ENCODE data around the gene TUBA1B. TPM values are rescaled to one million over a fixed set of nuclear protein-coding genes. Genes with fewer than 3 reads are reported as not detected.
"Not testable (repeated sequence)": the region's sequence is repeated elsewhere in the genome, so short reads cannot be mapped to it uniquely, and the experiment has no call there.

The TUBA1B gene
- total RNA-seq, 1 experiment from 2014 or later = 1,976 TPM

DNA sequence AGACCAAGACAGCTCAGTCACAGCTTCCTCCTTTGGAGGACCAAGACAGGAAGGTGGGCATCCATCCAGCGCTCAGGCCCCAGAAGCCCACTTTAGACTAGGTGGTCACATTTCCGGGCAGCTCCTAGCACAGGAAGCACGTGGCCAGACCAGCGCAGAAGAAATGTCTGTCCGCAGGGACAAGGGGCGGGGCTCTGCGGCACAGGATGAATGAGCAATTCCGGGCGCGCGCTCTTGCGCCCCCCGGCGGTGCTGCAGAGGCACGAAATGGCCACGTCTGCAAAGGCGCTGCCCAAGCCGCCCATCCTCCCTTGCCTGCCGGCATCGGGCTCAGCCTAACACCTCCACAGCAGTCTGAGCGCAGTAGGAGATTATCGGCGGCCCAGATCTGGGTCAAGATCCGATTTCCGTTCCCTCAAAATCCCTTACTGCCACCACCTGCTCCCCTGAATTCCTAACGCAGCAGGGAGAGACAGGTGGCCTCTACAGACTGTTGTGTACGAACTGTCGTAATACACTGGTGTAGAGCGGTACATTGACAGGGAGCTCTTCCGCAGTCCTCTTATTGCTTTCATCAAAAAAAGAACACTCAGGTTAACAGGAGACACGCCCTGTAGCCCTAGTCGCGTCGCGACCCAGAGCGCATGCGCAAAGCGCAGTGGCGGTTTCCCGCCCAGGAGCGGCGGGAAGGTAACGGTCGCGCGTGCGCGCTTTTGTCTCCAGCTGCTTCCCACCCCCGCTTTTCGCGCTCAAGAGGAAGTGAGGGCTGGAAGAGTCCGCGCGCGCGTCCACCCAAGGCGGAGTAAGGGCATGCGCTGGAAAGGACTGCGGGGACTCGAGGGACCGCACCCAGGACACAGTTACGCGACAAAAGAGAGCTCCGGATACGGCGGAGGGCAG, 794 bp downstream of the TUBA1B start:
- peak; percentile 96 for DNase-seq (ENCODE audit: low read depth, low spot score)
- in situ Hi-C loops (cut with HindIII; ENCODE audit: low pct_unique_long_range_greater_than_20kb, low sequenced_read_pairs) = no loop called here

DNA sequence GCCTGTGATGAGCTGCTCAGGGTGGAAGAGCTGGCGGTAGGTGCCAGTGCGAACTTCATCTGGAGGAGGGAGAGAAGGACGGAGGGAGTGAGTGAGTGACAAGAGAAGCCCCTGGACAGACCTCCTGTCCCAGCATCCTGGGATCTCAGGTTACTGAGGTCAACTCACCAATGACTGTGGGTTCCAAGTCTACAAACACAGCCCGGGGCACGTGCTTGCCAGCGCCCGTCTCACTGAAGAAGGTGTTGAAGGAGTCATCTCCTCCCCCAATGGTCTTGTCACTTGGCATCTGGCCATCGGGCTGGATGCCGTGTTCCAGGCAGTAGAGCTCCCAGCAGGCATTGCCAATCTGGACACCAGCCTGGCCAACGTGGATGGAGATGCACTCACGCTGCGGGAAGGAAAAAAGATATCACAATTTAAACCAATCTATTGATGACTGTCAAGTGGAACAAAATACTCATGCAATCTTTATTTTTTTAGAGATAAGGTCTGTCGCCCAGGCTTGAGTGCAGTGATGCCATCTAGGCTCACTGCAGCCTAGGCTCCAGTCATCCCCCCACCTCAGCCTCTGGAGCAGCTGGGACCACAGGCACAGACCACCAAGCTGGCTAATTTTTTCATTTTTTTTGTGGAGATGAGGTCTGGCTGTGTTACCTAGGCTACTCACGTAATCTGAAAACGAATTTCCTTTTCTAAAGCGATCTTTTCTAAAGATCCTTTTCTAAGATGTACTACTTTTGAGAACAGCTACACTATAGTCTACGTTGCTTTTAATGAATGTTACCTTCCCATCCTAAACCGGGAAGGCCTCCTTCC, 1.7 kb downstream of the TUBA1B start:
- no peak for DNase-seq (ENCODE audit: low read depth, low spot score)
- in situ Hi-C loops (cut with HindIII; ENCODE audit: low pct_unique_long_range_greater_than_20kb, low sequenced_read_pairs) = no loop called here

DNA sequence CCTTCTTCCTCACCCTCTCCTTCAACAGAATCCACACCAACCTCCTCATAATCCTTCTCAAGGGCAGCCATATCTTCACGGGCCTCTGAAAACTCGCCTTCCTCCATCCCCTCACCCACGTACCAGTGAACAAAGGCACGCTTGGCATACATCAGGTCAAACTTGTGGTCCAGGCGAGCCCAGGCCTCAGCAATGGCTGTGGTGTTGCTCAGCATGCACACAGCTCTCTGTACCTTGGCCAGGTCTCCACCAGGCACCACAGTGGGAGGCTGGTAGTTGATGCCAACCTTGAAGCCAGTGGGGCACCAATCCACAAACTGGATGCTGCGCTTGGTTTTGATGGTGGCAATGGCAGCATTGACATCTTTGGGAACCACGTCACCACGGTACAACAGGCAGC, 3.2 kb downstream of the TUBA1B start:
- in situ Hi-C loops (cut with HindIII; ENCODE audit: low pct_unique_long_range_greater_than_20kb, low sequenced_read_pairs); DNase-seq (ENCODE audit: low read depth, low spot score): not testable (repeated sequence)

DNA sequence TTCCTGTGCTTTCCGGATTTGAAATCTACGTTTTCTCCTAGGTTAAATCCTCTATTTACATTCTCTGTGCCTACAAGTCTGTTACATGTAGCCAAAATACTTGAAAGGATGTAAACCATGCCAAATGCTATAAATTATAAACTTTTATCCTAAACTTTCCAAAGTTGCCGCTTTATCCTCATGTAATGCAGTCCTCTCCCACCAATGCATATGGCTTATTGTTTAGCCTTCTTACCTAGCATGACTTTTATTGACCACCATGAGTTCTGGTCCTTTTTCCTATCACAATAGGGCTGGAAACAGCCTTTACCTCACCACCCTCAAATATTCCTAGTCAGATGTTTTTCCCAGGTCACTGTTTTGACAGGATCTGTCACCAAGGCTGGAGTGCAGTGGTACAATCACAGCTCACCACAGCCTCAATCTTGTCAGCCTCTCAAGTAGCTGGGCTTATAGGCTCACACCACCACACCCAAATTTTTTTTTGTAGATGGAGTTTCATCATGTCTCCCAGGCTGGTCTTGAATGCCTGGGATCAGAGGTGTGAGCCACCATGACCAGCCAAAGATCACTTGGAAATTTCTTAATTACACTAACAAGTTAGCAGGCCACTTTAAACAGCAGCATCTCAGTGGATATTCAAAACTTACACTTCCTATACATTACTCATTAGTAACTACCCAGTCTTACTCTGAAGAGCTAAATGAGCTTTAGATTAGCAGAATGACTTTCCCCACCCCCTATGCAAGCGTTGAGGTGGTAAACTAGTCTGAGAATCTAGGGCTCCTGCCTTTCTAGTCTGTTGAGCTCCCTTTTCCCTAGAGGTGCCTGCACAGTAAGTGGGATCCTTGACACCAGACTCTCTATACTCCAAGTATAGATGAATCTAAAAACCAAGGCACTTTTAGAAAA, 4.1 kb downstream of the TUBA1B start:
- in situ Hi-C loops (cut with HindIII; ENCODE audit: low pct_unique_long_range_greater_than_20kb, low sequenced_read_pairs) = no loop called here
- peak; percentile 26 for DNase-seq (ENCODE audit: low read depth, low spot score)

DNA sequence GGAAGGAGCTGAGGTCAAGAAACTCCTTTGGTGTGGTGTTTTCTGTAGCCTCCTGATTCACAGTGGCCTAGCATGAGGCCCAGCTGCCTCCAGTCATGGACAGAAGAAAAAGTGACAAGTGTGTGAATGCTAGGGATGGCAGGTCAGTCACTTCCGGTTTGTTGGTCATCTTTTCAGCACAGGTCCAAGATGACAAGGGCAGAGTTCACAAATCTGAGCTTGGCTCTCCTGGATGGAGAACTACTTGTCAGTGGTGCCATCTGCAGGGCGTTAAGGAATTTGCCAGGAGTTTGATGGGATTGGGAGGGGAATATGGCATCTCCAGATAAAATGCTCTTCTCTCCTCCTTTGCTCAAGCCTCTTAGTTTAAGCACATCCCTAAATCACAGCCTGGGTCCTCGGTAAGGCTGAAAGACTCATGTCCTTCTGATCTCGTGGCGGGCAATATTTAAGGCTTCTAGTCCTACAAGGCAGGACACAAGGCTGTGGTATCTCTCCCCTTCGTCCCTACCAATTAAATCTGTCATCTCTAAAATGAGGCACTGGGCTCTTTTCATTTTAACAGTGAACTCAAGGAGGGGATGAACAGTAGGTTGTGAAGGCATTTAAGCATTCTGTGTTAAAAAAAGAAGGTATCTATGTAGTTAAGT, 10.0 kb downstream of the TUBA1B start:
- in situ Hi-C loops (cut with HindIII; ENCODE audit: low pct_unique_long_range_greater_than_20kb, low sequenced_read_pairs) = no loop called here
- peak; percentile 86 for DNase-seq (ENCODE audit: low read depth, low spot score)

DNA sequence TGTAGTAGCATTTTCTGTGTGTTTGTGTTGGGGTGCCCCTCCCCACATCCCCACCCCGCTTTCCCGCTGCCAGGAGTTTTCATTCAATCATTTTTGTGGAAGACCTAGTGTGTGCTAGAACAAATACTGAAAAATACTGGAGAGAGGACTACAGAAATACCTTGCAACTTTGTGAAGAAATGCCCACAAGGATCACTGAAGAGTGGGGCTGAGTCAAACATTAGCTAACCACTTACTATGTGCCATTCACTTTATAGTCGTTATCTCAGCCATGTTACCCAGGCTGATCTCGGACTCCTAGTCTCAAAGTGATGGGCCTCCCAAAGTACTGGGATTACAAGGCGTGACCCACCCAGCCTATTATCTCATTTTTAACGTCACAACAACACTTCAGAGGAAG, 20.0 kb downstream of the TUBA1B start:
- in situ Hi-C loops (cut with HindIII; ENCODE audit: low pct_unique_long_range_greater_than_20kb, low sequenced_read_pairs) = no loop called here
- DNase-seq (ENCODE audit: low read depth, low spot score) = no peak

DNA sequence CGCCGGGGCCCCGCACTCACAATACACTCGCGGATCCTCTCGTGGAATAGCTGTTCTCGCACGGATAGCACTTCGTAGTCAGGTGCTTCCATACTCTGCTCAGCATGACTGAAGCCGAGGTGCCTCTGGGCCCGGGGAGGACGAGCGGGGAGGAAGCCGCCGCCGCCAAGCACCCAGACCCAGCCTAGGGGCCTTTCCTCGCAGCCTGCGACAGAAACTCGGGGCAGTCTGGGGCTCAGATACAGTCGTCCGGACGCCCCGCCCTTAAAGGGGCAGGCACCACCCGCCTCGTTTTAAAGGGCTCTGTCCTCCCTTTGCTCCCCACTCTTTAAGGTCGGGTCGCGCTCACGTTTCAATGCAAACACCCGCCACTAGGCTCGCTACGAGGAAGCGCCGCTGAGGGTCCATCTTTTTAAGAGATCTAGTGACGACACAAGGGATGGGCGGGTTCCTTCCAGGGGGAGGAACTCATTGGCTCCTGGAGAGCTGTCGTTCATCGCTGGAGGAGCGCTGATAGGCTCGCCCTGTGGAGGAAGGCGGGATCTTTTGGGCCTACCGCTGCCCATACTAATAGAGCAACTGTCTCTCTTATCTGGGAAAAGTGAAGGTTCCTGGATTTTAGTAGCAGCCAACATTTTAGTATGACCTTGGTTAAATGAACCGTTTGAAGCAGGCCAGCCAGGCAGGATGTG, 20.6 kb downstream of the TUBA1B start, which contains the start of gene LMBR1L:
Gene LMBR1L (minus strand): TSS at position 384 of the 692 bp plus-strand sequence. CDS start 292 bp downstream, at position 92.
- peak; percentile 98 for DNase-seq (ENCODE audit: low read depth, low spot score)
- in situ Hi-C loops (cut with HindIII; ENCODE audit: low pct_unique_long_range_greater_than_20kb, low sequenced_read_pairs) = no loop called here

DNA sequence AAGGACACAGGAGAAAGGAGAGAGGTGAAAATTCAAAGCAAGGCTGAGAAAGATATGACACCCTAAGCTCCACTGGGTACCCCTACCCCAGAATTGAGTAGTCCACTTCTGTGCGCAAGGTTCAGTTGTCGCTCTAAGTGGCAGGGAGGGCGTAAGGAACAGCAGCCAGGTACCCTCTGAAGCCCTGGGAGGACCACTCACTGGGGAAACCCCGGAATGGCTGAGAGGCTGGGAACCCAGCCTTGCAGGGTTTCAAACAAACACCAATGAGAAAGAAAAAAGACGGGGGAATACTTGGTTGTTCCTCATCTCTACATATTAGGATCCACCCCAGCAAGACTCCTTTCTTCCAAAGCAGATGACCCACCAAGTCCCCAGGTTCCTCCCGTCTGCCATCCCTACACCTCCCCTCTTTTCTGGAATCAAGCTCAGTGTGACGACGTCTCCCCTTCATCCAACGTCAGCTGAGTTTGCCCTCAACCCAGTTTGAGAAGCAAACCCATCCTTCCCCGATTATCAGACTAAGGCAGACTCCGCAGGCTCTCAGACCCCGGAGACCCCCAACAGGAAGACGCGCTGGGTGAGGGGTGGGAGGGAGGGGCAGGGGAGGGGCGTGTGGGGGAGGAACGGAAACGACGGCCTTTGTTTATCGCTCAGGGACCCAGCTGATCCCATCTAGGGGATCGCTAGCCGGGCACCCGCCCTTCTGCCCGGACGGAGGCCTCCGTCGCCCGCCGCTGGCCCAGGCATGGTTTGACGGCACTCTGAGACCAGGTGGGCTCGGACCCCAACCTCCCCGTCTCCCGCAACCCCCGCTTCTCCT, 21.3 kb downstream of the TUBA1B start:
- DNase-seq (ENCODE audit: low read depth, low spot score) = no peak
- in situ Hi-C loops (cut with HindIII; ENCODE audit: low pct_unique_long_range_greater_than_20kb, low sequenced_read_pairs) = no loop called here

DNA sequence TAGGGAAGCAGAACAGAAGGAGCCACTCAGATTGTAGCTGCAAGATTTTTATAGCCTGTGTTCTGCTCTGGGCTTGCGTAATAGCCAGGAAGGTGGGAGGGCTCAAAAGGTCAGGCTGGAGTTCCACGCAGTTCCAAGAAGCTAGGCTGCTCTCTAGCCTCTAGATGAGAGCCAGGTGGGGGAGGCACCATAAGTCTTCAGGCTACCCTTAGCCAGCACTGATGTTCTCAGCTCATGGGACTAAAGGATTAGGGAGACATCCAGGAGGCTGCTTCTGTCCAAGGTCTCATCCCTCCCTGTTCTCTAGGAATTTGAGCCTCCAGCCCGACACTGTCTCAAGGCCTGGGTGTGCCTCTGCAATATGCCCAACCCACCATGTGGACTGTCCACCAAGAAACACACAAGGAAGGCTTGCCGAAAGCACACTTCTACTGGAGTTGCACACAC, 22.2 kb downstream of the TUBA1B start:
- in situ Hi-C loops (cut with HindIII; ENCODE audit: low pct_unique_long_range_greater_than_20kb, low sequenced_read_pairs) = no loop called here
- peak; percentile 46 for DNase-seq (ENCODE audit: low read depth, low spot score)

DNA sequence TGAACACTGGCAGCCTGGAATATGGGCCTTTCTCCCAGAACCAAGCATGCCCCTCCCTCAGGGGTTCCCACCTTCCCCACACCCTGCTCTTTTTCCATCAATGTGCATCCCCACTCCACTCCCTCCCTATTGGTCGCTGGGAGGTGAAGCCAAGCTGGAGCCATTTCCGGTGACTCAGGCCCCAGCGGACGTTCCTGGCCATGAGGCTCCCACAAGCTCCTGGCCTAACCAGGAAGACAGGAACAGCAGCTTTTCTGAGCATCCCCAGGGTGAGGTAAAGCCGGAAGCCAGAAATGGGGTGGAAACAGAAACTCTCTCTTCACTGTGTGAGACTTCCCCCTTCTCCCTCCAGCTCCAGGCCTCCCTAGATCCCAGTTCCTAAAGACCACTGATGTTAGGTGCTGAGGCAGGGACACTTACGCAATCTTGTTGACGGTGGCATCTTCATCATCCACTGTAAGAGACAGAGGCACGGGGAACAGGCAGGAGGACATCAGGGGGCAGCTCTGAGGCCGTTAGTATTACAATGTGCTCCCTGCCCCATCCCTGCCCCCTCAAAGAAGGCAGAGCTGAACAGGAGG, 25.6 kb downstream of the TUBA1B start:
- no peak for DNase-seq (ENCODE audit: low read depth, low spot score)
- in situ Hi-C loops (cut with HindIII; ENCODE audit: low pct_unique_long_range_greater_than_20kb, low sequenced_read_pairs) = no loop called here

DNA sequence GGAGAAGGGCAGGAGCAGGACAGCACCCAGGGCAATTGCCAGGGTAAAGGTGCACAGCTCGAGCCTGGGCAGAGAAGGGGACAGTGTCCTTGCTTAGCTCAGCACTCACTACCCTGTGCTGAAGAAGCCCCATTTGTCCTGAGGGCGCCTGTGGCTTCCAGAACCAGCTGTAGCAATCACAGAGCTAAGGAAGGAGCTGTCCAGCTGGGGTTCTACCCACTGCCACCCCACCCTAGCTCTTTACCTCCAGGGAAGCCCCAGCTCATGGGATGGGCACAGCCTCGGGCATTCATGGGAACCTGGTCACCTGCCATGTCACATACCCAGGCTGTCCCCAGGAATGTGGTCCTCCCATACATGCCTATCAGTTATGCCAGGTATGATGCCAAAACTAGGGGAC, 26.4 kb downstream of the TUBA1B start:
- in situ Hi-C loops (cut with HindIII; ENCODE audit: low pct_unique_long_range_greater_than_20kb, low sequenced_read_pairs) = no loop called here
- no peak for DNase-seq (ENCODE audit: low read depth, low spot score)

DNA sequence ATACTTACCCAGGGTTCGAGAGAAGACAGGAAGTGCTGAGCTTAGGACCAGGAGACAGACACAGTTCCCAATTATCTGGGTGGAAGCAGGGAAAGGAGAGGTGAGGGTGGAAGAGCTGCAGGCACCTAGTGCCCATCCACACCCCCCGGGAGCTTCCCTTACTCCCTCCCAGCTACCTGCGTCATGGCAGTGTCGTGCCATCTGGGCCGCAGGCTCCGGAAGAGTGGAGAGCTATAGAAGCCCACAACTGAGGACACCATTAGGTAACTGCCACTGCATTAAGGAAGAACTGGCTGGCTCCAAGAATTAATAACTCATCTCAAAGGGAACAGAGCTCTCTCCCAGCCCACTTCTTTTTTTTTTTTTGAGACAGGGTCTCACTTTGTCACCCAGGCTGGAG, 30.8 kb downstream of the TUBA1B start:
- no peak for DNase-seq (ENCODE audit: low read depth, low spot score)
- in situ Hi-C loops (cut with HindIII; ENCODE audit: low pct_unique_long_range_greater_than_20kb, low sequenced_read_pairs) = no loop called here

DNA sequence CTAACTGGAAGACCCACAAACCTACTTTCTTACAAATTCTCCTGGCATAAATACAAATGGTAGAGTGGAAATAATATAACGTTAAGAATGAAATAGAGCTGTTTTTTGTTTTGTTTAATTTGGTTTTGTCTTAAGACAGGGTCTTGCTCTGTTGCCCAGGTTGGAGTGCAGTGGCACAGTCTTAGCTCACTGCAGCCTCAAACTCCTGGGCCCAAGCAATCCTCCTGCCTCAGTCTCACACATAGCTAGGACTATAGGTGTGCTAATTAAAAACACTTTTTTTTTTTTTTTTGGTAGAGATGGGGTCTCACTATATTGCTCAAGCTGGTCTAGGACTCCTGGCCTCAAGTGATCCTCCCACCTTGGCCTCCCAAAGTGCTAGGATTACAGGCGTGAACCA, 32.5 kb downstream of the TUBA1B start:
- in situ Hi-C loops (cut with HindIII; ENCODE audit: low pct_unique_long_range_greater_than_20kb, low sequenced_read_pairs) = no loop called here
- DNase-seq (ENCODE audit: low read depth, low spot score) = no peak

DNA sequence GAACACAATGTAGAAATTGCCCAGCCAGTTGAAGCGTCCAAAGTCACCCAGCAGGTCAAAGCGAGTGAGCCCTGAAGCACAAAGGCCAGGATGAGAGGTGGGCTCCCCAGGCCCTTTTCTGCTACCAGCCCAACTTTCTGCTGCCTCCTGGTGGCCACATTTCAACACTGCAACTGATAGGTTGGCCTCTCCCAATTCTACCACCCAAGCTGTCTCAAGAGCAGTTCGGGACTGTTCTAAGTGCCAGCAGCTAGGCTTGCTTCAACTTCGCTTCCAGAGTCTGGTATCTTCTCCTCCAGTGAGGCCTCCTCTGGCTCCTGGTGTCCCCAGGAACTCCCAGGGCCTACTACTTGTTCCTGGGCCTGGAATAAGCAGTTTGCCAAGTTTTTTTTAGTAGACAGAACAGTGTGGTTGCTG, 33.2 kb downstream of the TUBA1B start:
- in situ Hi-C loops (cut with HindIII; ENCODE audit: low pct_unique_long_range_greater_than_20kb, low sequenced_read_pairs) = no loop called here
- DNase-seq (ENCODE audit: low read depth, low spot score) = peak; percentile 79

DNA sequence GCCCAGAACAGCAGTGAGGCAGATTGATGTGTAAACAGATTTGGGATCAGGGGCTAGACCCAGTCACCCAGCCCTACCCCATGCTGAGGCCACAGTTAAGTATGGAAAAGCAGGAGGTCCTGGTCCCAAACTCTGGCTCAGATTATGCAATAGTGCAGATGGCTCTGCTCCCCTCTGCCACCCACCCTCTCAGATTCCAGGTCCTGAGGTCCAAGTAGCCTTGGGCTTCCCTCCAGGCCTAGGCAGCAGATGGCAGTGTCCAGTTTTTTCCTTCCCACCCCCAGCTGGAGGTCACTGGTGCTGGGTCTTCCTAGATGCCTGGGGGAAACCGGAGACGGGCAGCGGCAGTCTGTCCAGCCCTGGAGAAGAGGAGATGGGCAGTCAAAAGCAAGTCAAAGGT, 33.8 kb downstream of the TUBA1B start:
- no peak for DNase-seq (ENCODE audit: low read depth, low spot score)
- in situ Hi-C loops (cut with HindIII; ENCODE audit: low pct_unique_long_range_greater_than_20kb, low sequenced_read_pairs) = no loop called here

DNA sequence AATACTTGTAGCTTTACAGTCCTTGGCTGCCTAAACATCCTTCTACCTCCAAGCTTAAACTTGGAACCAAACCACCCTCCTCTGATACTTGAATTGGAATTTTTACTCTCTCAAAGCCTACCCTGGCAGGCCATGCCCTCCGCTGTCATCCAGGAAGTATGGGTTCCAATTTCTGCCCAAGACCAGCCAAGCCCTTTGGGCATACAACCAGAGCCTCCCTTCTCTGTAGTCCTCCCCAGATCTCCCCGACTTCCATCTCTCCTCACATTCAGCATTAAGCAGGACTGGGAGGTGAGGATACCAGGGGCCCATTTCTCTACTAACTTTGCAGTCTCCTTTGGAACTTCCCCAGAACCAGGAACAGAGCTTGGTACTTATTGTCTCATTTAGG, 36.2 kb downstream of the TUBA1B start:
- in situ Hi-C loops (cut with HindIII; ENCODE audit: low pct_unique_long_range_greater_than_20kb, low sequenced_read_pairs) = no loop called here
- no peak for DNase-seq (ENCODE audit: low read depth, low spot score)

Measured in SK-MEL-5 (cell line).